Measurements from ENCODE around the gene KMT2C. TPM values are rescaled to one million over a fixed set of nuclear protein-coding genes. Genes with fewer than 3 reads are reported as not detected.

The KMT2C gene
- total RNA-seq, 3 donors from 2014 or later, result 79.6 to 121 (median 102) TPM

GRCh38 chr7:152330827-152331226 lies 105.0 kb downstream of the KMT2C start:
- no peak for DNase-seq
- Histone ChIP-seq H3K4me1 (ENCODE audit: low read depth) (peaks cover 8% of the 10 kb centered on the region), H3K9me3 (no peaks in the 10 kb centered on the region), H3K36me3 (ENCODE audit: low read depth) (no peaks in the 10 kb centered on the region), H3K4me3 (no peak overlapping the region)
- intact Hi-C loops (cut with DNase I, micrococcal nuclease), result no loop called here
- no peak for ATAC-seq
- TF ChIP-seq CTCF (IDR thresholded peaks at IDR 0.05), result no peak

GRCh38 chr7:152329469-152329868 lies 106.3 kb downstream of the KMT2C start:
- peaks cover 3% of the 10 kb centered on the region for H3K4me1 ChIP-seq (ENCODE audit: low read depth)
- DNase-seq, result no peak
- intact Hi-C loops (cut with DNase I, micrococcal nuclease), result no loop called here
- no peaks in the 10 kb centered on the region for H3K9me3 ChIP-seq
- H3K36me3 ChIP-seq (ENCODE audit: low read depth), result no peaks in the 10 kb centered on the region
- no peak for TF ChIP-seq CTCF (IDR thresholded peaks at IDR 0.05)
- no peak overlapping the region for H3K4me3 ChIP-seq
- ATAC-seq, result no peak

GRCh38 chr7:152328234-152328633 lies 107.6 kb downstream of the KMT2C start:
- Histone ChIP-seq H3K4me3 (no peak overlapping the region), H3K9me3 (no peaks in the 10 kb centered on the region), H3K4me1 (ENCODE audit: low read depth) (no peaks in the 10 kb centered on the region), H3K36me3 (ENCODE audit: low read depth) (no peaks in the 10 kb centered on the region)
- ATAC-seq (no peak), DNase-seq (no peak)
- no peak for TF ChIP-seq CTCF (IDR thresholded peaks at IDR 0.05)
- intact Hi-C loops (cut with DNase I, micrococcal nuclease), result no loop called here

GRCh38 chr7:152315845-152316244 lies 120.0 kb downstream of the KMT2C start:
- H3K9me3 ChIP-seq, result no peaks in the 10 kb centered on the region
- H3K36me3 ChIP-seq (ENCODE audit: low read depth), result no peaks in the 10 kb centered on the region
- ATAC-seq (no peak), DNase-seq (no peak)
- intact Hi-C loops (cut with DNase I, micrococcal nuclease), result no loop called here
- peaks cover 3% of the 10 kb centered on the region for H3K4me1 ChIP-seq (ENCODE audit: low read depth)
- no peak overlapping the region for H3K4me3 ChIP-seq
- TF ChIP-seq CTCF (IDR thresholded peaks at IDR 0.05), result no peak

- peak in 1 of 3 donors; percentile 47 for DNase-seq
- ATAC-seq, result peak; percentile 75
- H3K9me3 ChIP-seq, result no peaks in the 10 kb centered on the region
- intact Hi-C loops (cut with DNase I, micrococcal nuclease), result no loop called here
- no peak overlapping the region for H3K4me3 ChIP-seq
- H3K36me3 ChIP-seq (ENCODE audit: low read depth), result no peaks in the 10 kb centered on the region
- TF ChIP-seq CTCF (IDR thresholded peaks at IDR 0.05), result no peak
- H3K4me1 ChIP-seq (ENCODE audit: low read depth), result peaks cover 3% of the 10 kb centered on the region
Measured at GRCh38 chr7:152313831-152314604, 121.8 kb downstream of the KMT2C start.

Measured in mucosa of descending colon (tissue), 3 donors.